SW480 (cell line): ENCODE data around the gene FBXO30.
A peak's percentile ranks its signal among the peaks of the same experiment; 100 is the strongest.

Experiments
- DNase-seq: peaks from one replicate; pipeline ENCODE4 v3.0.0-alpha.2; 2016; ENCODE audit warnings: low spot score

The FBXO30 gene

GRCh38 chr6:145814501-145815308 is at the start of gene FBXO30:
TSS of gene FBXO30 (minus strand) at chr6:145814795. CDS start at chr6:145806405, 8,390 bp downstream.
- DNase-seq: peak; percentile 75

GRCh38 chr6:145863988-145864616 is 49.5 kb upstream of the FBXO30 start:
- no peak for DNase-seq

GRCh38 chr6:145863366-145863765 is 48.8 kb upstream of the FBXO30 start:
- no peak for DNase-seq

- no peak for DNase-seq
Measured at GRCh38 chr6:145860562-145860961, 46.0 kb upstream of the FBXO30 start.

- no peak for DNase-seq
Measured at GRCh38 chr6:145850671-145851070, 36.1 kb upstream of the FBXO30 start.

GRCh38 chr6:145848541-145848940 is 33.9 kb upstream of the FBXO30 start:
- DNase-seq: no peak

- DNase-seq: no peak
Measured at GRCh38 chr6:145845557-145845956, 31.0 kb upstream of the FBXO30 start.

GRCh38 chr6:145844933-145845540 is 30.4 kb upstream of the FBXO30 start:
- DNase-seq: no peak

- no peak for DNase-seq
Measured at GRCh38 chr6:145842693-145843546, 28.3 kb upstream of the FBXO30 start.

GRCh38 chr6:145841668-145842067 is 27.1 kb upstream of the FBXO30 start:
- no peak for DNase-seq

- DNase-seq: no peak
Measured at GRCh38 chr6:145839653-145840052, 25.1 kb upstream of the FBXO30 start.

- no peak for DNase-seq
Measured at GRCh38 chr6:145838305-145838704, 23.7 kb upstream of the FBXO30 start.

- no peak for DNase-seq
Measured at GRCh38 chr6:145836772-145837171, 22.2 kb upstream of the FBXO30 start.

- DNase-seq: no peak
Measured at GRCh38 chr6:145836170-145836569, 21.6 kb upstream of the FBXO30 start.

- peak; percentile 16 for DNase-seq
Measured at GRCh38 chr6:145830612-145831011, 16.0 kb upstream of the FBXO30 start.

- no peak for DNase-seq
Measured at GRCh38 chr6:145829950-145830349, 15.4 kb upstream of the FBXO30 start.

GRCh38 chr6:145829102-145829501 is 14.5 kb upstream of the FBXO30 start:
- no peak for DNase-seq

GRCh38 chr6:145824344-145824743 is 9.7 kb upstream of the FBXO30 start:
- no peak for DNase-seq

- DNase-seq: no peak
Measured at GRCh38 chr6:145823328-145823944, 8.8 kb upstream of the FBXO30 start.

GRCh38 chr6:145822456-145822855 is 7.9 kb upstream of the FBXO30 start:
- DNase-seq: no peak

GRCh38 chr6:145819994-145820393 is 5.4 kb upstream of the FBXO30 start:
- DNase-seq: no peak

GRCh38 chr6:145818796-145819195 is 4.2 kb upstream of the FBXO30 start:
- no peak for DNase-seq
